OCI-LY1 (cell line): ENCODE results near the gene CARMIL1.

Experiments
- CTCF ChIP-seq: fragments of 200-600 bp; sonication (generic), shearing (Covaris generic); IDR thresholded peaks from 2 replicates; pipeline ENCODE4 v1.5.1; 2017; ENCODE audit warnings: mild to moderate bottlenecking, antibody characterized with exemption, low read length, moderate library complexity, mixed read lengths
- EZH2 ChIP-seq: fragments of 200-600 bp; sonication (generic), shearing (Covaris generic); IDR thresholded peaks from 2 replicates; pipeline ENCODE4 v1.8.0; 2017; ENCODE audit warnings: borderline replicate concordance, mixed run types, mild to moderate bottlenecking, antibody characterized with exemption, low read length, moderate library complexity, mixed read lengths

GRCh38 chr6:25441663-25442270 lies 162.6 kb downstream of the CARMIL1 start:
- no peak for TF ChIP-seq CTCF
- no peak for TF ChIP-seq EZH2
